CD4-positive, alpha-beta T cell treated with Interleukin-10 for 1 hour (primary cell): ENCODE results near the gene CCDC82.

Experiments
- DNase-seq: peaks from one replicate; pipeline ENCODE4 v3.0.0-alpha.2; 2020

The CCDC82 gene

GRCh38 chr11:96358321-96358720, 31.4 kb downstream of the CCDC82 start:
- no peak for DNase-seq

- DNase-seq, result no peak
These were observed 31.9 kb downstream of the CCDC82 start for GRCh38 chr11:96357794-96358193.

- DNase-seq, result no peak
These were observed 32.9 kb downstream of the CCDC82 start for GRCh38 chr11:96356848-96357247.

- peak; percentile 94 for DNase-seq
These were observed 46.6 kb downstream of the CCDC82 start, which contains the start of gene MAML2 for GRCh38 chr11:96342961-96343711. MAML2 (minus strand) TSS chr11:96343195; CDS start chr11:96341895, 1,300 bp downstream.

GRCh38 chr11:96342014-96342960, 47.4 kb downstream of the CCDC82 start:
- peak; percentile 32 for DNase-seq

GRCh38 chr11:96341211-96342013, 48.3 kb downstream of the CCDC82 start:
- peak; percentile 77 for DNase-seq

GRCh38 chr11:96340555-96340885, 49.2 kb downstream of the CCDC82 start:
- DNase-seq, result no peak

- no peak for DNase-seq
These were observed 49.8 kb downstream of the CCDC82 start for GRCh38 chr11:96339706-96340554.

- peak; percentile 60 for DNase-seq
These were observed 50.6 kb downstream of the CCDC82 start for GRCh38 chr11:96338910-96339705.

GRCh38 chr11:96337541-96338431, 51.9 kb downstream of the CCDC82 start:
- peak; percentile 44 for DNase-seq

GRCh38 chr11:96335388-96335787, 54.3 kb downstream of the CCDC82 start:
- no peak for DNase-seq

GRCh38 chr11:96334219-96334618, 55.5 kb downstream of the CCDC82 start:
- no peak for DNase-seq

GRCh38 chr11:96333191-96333719, 56.5 kb downstream of the CCDC82 start:
- no peak for DNase-seq

GRCh38 chr11:96332126-96332771, 57.5 kb downstream of the CCDC82 start:
- no peak for DNase-seq

GRCh38 chr11:96331699-96332116, 58.0 kb downstream of the CCDC82 start:
- no peak for DNase-seq

- DNase-seq, result no peak
These were observed 59.2 kb downstream of the CCDC82 start for GRCh38 chr11:96330511-96330859.

- no peak for DNase-seq
These were observed 59.7 kb downstream of the CCDC82 start for GRCh38 chr11:96329855-96330510.

- DNase-seq, result no peak
These were observed 60.3 kb downstream of the CCDC82 start for GRCh38 chr11:96329419-96329818.
